ENCODE measurements around the gene RAD51C.

- TF ChIP-seq, protein P1, sequence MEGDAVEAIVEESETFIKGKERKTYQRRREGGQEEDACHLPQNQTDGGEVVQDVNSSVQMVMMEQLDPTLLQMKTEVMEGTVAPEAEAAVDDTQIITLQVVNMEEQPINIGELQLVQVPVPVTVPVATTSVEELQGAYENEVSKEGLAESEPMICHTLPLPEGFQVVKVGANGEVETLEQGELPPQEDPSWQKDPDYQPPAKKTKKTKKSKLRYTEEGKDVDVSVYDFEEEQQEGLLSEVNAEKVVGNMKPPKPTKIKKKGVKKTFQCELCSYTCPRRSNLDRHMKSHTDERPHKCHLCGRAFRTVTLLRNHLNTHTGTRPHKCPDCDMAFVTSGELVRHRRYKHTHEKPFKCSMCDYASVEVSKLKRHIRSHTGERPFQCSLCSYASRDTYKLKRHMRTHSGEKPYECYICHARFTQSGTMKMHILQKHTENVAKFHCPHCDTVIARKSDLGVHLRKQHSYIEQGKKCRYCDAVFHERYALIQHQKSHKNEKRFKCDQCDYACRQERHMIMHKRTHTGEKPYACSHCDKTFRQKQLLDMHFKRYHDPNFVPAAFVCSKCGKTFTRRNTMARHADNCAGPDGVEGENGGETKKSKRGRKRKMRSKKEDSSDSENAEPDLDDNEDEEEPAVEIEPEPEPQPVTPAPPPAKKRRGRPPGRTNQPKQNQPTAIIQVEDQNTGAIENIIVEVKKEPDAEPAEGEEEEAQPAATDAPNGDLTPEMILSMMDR (optimal IDR thresholded peaks at IDR 0.05 in 1 of 3, IDR thresholded peaks at IDR 0.05 in 1 of 3, conservative IDR thresholded peaks at IDR 0.05 in 1 of 3; ENCODE audit: extremely low read depth in 1 of 3, insufficient read depth in 2 of 3, low read length in 3 of 3) = no peak
- TF ChIP-seq EZH2 (IDR thresholded peaks at IDR 0.05; ENCODE audit: low read length) = no peak
Measured at GRCh38 chr17:58747674-58748073, 55.3 kb downstream of the RAD51C start.
